NCI-H2196 (cell line): ENCODE measurements around the gene RAB1A.
"Not testable (repeated sequence)": the region's sequence is repeated elsewhere in the genome, so short reads cannot be mapped to it uniquely, and the experiment has no call there.

Source experiments
- DNase-seq: peaks from one replicate; lab custom pipeline; 2025; ENCODE audit not compliant: unreplicated experiment; lab: John Stamatoyannopoulos, UW

The RAB1A gene

DNA sequence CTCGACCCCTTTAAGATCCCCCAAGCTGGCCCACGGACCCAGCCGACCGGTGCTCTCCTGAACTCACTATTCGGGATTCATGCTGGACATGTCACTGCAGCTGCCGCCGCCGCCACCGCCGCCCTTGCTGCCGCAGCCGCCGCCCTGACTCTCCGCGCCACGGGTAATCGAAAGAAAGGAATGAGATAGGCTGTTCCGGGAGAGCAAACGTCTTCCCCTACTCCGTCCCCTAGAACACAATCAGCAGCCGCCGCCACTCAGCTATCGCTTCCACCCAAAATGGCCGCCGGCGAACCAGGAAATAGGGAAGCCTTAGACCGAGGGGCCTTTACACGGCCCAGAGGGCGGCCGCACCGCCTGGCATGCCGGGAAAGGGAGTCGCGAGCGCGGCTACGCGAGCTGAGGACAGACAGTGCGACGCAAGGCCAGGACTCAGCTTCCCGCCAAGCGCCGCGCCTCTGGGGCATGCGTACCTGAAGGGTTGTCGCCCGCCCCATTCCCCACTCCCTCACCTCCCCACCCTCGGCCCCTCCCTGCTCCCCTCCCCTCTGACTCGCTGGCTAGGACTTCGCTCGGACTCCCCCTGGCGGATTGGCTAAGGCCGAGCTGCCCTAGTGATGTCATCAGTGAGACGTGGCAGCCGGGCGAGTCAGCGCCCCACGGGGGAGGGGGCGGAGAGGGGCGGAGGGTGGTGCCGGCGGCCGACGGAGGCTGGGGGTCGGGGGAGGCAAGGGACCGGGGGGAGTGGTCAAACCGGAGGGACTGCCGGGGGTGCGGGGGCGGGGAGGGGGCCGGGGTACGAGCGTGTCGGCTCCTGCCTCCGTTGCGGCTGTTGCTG lies at the start of gene RAB1A:
TSS of gene RAB1A (minus strand) at position 281 of the 838 bp plus-strand sequence. CDS start at position 90, 191 bp downstream.
- DNase-seq: peak; percentile 91

DNA sequence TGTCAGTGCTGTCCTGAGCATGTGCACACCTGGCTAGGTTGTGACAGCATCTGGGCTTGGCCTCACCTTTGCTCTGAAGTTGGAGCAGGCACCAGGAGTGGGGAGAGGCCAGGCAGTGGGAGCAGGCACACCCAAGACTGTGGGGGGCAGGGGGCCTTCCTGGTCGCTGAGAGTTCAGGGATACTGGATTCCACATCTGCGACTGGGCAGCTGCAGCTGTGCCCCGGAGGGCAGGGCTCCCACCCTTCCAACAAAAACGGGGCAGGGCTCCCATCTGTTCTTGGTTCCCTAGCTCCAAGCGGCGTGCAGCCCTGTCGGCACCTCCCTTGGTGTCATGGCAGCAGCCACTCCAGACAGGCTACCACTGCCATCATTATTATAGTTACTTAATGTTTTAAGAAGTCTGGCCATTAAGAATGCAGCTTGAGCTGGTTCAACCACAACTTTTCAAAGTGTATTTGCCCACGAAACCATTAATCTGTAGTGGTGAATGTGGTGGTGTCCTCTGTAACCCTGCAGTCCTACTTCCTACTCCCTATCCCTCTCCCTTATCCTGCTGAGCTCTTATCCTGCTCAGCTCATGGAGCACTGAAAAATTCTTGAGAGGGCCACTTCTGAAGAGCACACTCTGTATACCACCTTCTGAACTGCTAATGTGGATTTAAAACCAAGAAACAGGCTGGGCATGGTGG lies 48.0 kb upstream of the RAB1A start:
- no peak for DNase-seq

DNA sequence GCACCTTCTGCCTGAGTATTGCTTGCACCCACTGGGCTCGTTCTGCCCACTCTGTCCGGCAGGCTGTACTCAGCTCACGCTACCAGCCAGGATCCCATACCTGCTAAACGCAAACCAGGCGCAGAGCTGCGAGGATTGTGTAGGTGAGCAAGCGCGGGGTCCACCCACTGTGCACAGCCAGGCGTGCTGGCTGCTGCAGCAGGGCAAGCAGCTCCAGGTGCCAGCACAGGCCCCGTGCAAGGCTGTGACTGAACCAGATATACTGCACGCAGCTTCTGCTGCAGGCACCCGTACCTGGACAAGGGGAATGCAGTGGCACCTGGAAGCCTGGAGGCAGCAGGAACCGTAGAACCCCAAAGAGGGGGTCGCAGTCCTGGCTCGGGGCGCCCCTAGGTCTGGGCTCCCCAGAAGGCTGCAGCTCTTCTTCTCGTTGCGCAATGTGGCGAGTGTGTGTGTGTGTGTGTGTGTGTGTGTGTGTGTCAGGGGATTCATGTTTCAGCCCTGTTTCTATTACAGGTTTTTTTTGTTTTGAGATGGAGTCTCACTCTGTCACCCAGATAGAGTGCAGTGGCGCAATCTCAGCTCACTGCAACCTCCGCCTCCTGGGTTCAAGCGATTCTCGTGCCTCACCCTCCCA lies 46.1 kb upstream of the RAB1A start:
- no peak for DNase-seq

DNA sequence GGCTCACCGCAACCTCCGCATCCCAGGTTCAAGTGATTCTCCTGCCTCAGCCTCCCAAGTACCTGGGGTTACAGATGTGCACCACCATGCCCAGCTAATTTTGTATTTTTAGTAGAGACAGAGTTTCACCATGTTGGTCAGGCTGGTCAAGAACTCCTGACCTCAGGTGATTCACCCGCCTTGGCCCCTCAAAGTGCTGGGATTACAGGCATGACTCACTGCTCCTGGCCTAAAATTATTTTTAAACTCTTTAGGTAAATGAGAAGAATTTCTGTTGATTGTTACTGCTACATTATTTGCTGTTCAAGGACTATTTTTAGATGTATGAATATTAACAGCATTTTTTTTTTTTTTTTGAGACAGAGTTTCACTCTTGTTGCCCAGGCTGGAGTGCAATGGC lies 44.1 kb upstream of the RAB1A start:
- not testable (repeated sequence) for DNase-seq

DNA sequence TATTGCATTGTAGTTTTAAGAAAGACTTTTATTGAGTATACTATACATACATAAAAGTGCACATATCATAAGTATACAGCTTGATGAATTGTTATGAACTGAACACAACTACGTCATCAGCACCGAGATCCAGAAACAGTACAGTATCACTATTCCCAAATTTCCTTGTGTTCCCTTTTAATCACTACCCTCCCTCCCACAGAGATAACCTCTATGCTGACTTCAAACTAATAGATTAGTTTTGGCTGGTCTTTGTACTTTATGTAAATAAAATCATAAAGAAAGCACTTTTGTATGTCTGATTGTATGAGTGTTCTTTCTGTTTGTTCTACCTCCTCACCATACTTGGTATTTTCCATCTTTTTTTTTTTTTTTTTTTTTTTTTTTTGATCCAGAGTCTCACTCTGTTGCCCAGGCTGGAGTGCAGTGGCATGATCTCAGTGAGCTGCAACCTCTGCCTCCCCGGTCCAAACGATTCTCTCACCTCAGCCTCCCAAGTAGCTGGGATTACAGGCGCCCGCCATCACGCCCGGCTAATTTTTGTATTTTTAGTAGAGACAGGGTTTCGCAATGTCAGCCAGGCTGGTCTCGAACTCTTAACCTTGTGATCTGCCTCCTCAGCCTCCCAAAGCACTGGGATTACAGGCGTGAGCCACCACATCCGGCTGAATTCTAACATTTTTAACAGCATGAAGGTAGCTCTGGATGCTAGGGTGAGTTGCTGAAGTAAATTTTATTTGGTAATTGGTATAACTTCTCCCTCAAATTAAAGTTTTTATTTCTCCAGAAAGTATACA lies 43.3 kb upstream of the RAB1A start:
- no peak for DNase-seq

DNA sequence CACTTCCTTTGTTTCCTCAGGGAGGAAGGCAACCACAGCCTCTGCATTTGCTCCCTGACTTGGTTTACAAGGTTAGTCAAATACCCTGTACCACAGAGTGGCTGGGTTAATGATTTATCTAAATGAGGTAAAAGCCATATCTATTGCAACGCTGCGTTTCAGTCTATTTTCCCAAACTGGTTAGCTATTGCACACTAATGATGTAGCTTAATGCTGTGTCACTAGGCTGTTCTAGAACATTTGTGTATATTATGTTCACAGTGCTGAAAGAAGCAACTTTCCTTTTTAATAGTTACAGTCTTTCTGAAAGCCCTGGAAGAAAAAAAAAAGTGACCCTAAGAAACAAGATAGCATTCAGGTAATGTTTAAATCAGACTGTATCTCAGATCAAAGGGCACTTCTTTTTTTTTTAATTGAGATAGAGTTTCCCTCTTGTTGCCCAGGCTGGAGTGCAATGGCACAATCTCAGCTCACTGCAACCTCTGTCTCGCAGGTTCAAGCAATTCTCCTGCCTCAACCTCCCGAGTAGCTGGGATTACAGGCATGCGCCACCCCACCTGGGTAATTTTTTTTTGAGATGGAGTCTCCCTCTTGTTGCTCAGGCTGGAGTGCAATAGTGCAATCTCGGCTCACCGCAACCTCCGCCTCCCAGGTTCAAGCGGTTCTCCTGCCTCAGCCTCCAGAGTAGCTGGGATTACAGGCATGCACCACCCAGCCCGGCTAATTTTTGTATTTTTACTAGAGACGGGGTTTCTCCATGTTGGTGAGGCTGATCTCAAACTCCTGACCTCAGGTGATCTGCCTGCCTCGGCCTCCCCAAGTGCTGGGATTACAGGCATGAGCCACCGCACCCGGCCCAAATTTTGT lies 40.9 kb upstream of the RAB1A start:
- not testable (repeated sequence) for DNase-seq

DNA sequence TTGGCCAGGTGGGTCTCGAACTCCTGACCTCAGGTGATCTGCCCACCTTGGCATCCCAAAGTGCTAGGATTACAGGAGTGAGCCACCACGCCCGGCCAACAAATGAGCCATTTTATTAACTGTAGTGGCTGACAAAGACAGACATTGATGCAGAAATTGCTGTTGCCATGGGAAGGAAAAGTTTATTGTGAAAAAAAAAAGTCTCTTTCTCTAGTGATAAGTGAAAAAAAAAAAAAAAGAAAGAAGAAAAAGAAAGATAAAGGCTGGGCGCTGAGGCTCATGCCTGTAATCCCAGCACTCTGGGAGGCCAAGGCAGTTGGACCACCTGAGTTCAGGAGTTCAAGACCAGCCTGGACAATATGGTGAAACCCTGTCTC lies 39.8 kb upstream of the RAB1A start:
- DNase-seq: no peak

DNA sequence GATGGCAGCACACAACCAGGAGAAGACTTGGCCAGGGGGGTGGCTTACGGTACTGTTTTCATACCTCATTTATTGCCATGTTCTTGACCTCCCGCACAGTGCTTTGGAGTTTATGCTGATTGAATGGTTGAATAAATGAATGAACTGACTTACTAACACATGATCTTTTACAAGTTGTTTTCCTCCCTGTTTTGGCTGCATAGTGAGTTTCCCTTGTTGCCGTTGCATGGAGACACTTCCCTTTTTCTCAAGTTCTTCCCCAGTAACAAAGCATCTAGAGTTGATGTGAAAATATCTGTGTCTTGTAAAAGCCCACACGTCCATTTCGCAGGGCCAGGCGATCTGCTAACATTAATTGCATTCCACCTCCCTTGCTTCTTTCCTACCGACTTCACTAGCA lies 35.7 kb upstream of the RAB1A start:
- DNase-seq: no peak

DNA sequence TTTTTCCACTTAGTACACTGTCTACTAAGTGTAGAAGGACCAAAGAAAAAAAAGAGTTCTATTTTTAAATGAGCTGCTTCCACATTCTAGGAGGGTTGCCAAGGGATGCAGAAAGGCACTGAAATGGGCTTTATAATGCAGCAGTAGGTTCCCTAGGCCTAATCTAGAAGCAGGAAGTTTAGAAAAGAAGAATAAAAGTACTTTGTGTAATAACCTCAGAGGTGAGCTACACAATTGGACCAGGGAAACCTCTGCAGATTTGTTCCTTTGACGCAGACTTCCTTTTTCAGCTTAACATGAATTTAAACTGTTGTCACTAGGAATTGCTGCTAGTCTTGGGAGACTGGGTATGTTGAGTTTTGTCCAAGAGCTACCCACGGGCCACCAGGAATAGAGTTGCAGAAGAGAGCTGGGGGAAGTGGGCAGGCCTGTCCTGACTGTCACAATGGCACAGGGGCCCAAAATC lies 34.6 kb upstream of the RAB1A start:
- DNase-seq: no peak

DNA sequence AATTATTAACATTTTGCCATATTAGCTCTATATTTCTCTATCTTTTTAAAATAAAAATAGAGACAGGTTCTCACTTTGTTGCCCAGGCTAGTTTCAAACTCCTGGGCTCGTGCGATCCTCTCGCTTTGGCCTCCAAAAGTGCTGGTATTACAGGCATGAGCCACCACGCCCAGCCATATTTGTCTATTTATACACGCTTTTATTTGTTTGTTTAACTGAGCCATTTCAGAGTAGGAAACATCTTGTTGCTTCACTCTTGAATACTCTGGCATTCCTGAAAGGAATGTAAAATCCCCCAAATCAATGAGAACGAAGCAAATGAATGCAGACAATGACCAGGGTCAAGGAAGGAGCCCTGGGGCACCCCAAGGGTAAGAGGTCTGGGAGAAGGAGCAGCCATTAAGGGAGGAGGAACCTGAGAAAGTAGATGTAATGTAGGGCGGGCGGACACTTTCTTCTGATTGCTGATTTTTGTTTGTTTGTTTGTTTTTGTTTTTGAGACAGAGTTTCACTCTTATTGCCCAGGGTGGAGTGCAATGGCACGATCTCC lies 31.7 kb upstream of the RAB1A start:
- no peak for DNase-seq

DNA sequence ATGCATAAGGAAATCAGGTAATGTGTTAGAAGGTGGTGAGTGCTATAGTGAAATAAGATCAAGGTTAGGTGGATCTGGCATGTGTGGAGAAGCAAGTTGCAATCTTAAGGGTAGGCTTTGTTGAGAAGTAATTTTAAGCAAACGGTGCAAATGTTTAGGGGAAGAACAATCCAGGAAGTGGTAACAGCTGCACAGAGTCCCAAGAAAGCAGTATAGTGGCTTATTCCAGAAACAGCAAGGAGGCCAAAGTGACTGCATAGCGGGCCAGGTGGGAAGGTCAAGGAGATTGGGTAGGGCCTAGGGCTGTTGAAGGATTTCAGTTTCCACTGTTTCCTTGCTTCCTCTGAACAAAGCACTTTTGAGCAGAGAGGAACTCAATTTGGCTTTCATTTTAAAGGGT lies 30.0 kb upstream of the RAB1A start:
- DNase-seq: no peak

DNA sequence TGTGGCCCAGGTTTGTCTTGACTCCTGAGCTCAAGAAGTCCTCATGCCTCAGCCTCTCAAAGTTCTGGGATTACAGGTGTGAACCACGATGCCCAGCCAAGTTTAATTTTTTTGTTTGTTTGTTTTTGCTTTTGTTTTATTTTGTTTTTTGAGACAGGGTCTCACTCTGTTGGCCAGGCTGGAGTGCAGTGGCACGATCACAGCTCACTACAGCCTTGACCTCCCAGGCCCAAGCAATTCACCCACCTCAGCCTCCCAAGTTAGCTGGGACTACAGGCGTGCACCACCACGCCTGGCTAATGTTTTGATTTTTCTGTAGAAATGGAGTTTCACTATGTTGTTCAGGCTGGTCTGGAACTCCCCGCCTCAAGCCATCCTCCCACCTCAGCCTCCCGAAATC lies 29.4 kb upstream of the RAB1A start:
- no peak for DNase-seq

DNA sequence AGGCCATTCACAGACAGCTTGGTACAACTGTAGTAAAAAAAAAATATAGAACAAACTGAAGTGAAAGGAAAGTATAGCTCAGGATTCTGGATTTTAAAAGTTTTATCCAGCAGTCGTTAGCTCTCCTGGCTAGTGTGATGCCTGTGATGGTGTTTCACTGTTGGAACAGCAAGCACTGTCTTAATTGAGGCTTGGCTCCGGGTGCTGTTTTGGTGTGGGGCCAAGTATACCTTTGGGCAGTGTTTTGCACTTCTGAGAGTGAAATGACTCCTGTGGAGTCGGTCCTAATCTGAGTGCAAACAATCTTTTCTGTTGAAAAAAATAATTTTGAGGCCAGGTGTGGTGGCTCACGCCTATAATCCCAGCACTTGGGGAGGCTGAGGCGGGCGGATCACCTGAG lies 28.7 kb upstream of the RAB1A start:
- no peak for DNase-seq

DNA sequence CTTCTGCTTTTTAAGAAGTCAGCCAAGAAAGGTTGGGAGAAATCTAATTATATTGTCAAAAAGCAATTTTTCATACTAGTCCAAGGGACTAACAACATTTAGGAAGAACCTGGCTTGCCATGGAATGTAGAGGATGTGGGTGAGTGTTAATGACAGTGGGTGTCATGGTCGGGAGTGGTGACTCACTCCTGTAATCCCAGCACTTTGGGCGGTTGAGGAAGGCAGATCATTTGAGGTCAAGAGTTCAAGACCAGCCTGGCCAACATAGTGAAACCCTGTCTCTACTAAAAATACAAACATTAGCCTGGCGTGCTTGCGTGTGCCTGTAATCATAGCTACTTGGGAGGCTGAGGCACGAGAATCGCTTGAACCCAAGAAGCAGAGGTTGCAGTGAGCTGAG lies 27.9 kb upstream of the RAB1A start:
- not testable (repeated sequence) for DNase-seq

DNA sequence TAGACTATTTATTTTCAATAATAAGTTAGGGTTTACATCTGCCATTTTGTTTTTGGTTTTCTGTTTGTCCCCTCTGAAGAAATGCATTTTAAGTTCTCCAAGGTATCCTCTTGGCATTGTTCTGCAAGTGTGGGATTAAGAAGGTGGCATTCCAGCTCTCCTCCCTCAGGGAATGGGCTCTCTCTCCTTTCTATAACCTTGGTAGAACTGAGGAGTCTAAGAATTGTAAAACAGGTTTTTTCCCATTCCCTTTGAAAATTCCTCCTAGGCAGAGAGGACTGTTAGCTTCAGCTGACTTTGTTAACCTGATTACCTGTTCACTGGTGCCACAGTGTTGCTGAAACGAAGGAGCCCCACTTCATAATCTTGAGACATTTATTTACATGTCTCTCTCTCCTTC lies 26.1 kb upstream of the RAB1A start:
- DNase-seq: no peak

DNA sequence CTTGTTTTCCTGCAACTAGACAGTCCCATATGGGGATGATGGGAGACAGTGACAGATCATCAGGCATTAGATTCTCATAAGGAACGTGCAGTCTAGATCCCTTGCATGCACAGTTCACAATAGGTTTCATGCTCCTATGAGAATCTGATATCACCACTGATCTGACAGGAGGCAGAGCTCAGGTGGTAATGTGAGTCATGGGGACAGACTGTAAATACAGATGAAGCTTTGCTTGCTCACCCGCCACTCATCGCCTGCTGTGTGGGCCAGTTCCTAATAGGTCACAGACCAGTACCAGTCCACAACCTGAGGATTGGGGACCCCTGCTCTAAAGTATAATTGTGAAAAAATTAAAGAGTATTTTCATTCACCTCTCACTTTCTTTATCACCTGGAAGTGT lies 23.6 kb upstream of the RAB1A start:
- DNase-seq: no peak

DNA sequence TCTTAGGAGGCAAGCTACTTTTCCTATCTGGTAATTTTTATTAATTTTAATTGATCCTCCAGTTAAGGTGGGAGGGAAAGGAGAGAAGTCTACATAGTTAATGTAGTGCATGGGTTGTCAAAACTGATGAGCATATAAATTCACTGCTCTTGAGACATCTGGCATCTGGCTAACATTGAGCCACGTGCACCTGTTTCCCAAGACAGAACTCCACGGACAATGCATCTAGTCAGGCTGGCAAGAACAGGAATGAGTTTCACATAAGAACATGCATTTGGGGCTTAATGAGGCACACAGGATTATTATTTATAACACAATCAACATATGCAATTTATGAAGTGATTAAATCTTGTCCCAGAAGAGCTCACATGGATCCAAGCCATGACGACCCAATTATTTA lies 16.2 kb upstream of the RAB1A start:
- no peak for DNase-seq

DNA sequence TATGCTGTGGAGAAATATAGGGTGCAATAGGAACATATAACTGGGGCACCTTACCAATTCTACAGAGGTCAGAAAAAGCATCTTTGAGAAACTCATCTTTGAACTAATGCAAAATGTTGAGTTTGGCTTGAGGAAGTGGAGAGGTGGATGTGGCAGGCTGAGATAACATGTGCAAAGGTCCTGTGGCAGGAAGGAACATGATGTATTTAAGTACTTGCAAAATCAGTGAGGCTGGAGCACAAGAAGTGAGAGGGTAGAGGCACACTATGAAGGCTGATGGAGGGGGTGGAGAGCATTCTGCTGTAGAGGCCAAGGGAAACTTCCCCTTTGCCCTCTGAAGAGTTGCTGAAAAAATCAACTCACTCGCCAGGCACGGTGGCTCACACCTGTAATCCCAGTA lies 14.7 kb upstream of the RAB1A start:
- DNase-seq: no peak

DNA sequence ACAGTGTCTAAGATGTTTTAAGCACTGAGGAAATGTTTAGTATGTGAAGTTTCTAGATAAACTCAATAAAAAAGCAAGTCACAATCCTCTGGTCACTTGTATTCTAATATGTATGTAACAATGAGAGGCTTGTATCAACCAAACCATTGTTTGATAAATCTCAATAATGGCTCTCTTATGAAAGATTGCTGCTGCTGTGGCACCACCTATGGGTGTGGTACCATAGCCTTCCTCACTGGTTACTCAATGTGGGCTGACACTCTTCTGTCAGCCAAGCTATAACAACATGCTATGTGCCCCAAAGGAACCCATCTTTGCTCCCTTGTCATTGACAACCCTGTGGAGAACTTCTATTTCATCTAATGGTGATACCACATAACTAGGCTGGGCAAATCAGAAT lies 12.6 kb upstream of the RAB1A start:
- DNase-seq: no peak

DNA sequence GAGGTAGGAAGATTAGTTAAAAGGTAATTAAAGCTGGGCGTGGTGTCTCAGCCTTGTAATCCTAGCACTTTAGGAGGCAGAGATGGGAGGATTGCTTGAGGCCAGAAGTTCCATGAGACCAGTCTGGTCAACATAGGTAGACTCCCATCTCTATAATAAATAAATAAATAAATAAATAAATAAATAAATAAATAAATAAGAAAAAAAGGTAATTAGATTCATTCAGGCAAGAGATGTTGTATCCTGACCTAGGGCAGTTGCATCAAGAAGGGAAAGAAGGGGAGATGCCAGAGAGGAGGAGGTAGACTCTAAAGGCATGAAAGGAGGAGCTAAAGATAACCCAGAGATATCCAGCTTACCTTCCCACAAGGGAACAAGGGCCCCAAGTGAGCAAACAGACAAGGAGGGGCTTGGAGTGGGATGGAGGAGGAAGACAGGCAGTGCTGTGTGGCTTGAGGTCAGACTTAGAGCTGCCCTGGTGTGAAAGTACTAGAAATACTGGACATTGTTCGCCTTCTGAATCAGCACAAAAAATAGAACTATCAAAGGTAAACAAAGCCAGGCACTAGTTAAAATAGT lies 7.4 kb upstream of the RAB1A start:
- no peak for DNase-seq
